H1 (cell line): ENCODE measurements around the gene KNOP1. TPM values are rescaled to one million over a fixed set of nuclear protein-coding genes. Genes with fewer than 3 reads are reported as not detected.

Source experiments
- CEBPB ChIP-seq: IDR thresholded peaks from 2 replicates; pipeline ENCODE4 v1.6.1; 2012; ENCODE audit warnings: low read depth, low read length
- CHD7 ChIP-seq: fragments of 300-600 bp; sonication (generic); IDR thresholded peaks from 2 replicates; pipeline ENCODE4 v1.7.1; 2012; ENCODE audit warnings: low read length, moderate library complexity, mild to moderate bottlenecking, inconsistent platforms; ENCODE audit not compliant: insufficient replicate concordance
- CTBP2 ChIP-seq: IDR thresholded peaks from 2 replicates; pipeline ENCODE4 v1.7.0; 2011; ENCODE audit warnings: borderline replicate concordance, mild to moderate bottlenecking, moderate library complexity, mixed read lengths, low read length; ENCODE audit not compliant: insufficient read depth, insufficient read length
- GABPA ChIP-seq: IDR thresholded peaks from 2 replicates; pipeline ENCODE4 v1.6.1; 2011; ENCODE audit warnings: mild to moderate bottlenecking, low read length, moderate library complexity, borderline replicate concordance; ENCODE audit not compliant: insufficient read depth
- GTF2F1 ChIP-seq: IDR thresholded peaks from 2 replicates; pipeline ENCODE4 v1.6.1; 2012; ENCODE audit warnings: low read depth, low read length, improper control_type of control experiment, borderline replicate concordance
- HDAC6 ChIP-seq: IDR thresholded peaks from one replicate; pipeline ENCODE4 v1.7.1; 2012; ENCODE audit warnings: low read depth, mild to moderate bottlenecking, inconsistent platforms, low read length, moderate library complexity
- MAFK ChIP-seq: IDR thresholded peaks from 2 replicates; pipeline ENCODE4 v1.6.1; 2012; ENCODE audit warnings: low read depth, mild to moderate bottlenecking, improper control_type of control experiment, low read length
- NANOG ChIP-seq: IDR thresholded peaks from 2 replicates; pipeline ENCODE4 v1.6.1; 2011; ENCODE audit warnings: low read length, low read depth, mild to moderate bottlenecking, inconsistent platforms; ENCODE audit not compliant: insufficient read depth, poor library complexity, severe bottlenecking
- NRF1 ChIP-seq: IDR thresholded peaks from 2 replicates; pipeline ENCODE4 v1.6.1; 2011; ENCODE audit warnings: mild to moderate bottlenecking, low read depth, low read length, improper control_type of control experiment
- TCF12 ChIP-seq: IDR thresholded peaks from 2 replicates; pipeline ENCODE4 v1.6.1; 2011; ENCODE audit warnings: low read depth, mild to moderate bottlenecking, low read length
- YY1 ChIP-seq: IDR thresholded peaks from 2 replicates; pipeline ENCODE4 v1.6.1; 2011; ENCODE audit warnings: low read depth, mild to moderate bottlenecking, low read length
- polyA plus RNA-seq, 7 experiments: library from polyadenylated mRNA; depleted of rRNA in 3 of 7; stranded (reverse) in 5 of 7; unstranded in 2 of 7; fragments of >200 nt in 5 of 7; fragments of 200-250 nt in 2 of 7; gene quantifications; 1 replicate in 5 of 7; 2 replicates in 1 of 7; 4 replicates in 1 of 7; pipeline versions ENCODE4 v1.2.1 to v1.2.3, GENCODE V29; 2011 to 2013; ENCODE audit warnings: missing spikeins in 2 of 7, mixed read lengths in 2 of 7
- total RNA-seq: library from RNA; stranded (reverse); fragmentation: NEBNext Ultra II Directional; extraction: Animal tissue kit (Norgen Biotek cat#: 25700); gene quantifications from 2 replicates; pipeline ENCODE4 v1.2.1, GENCODE V29; 2021

KNOP1 gene
- total and polyA plus RNA-seq, 2 of the 8 experiments (the other 6 are each of a cell fraction or from before 2014, with no cell fraction given): 21.6 to 87.9 TPM

- TF ChIP-seq CHD7 (no peak), HDAC6 (no peak), TCF12 (no peak), NANOG (no peak), CEBPB (no peak), GTF2F1 (no peak), YY1 (no peak), NRF1 (no peak), CTBP2 (no peak), GABPA (no peak), MAFK (no peak)
Measured at GRCh38 chr16:19757026-19757425, 39.0 kb upstream of the KNOP1 start (continued).
